NCI-H1436 treated with DMSO at 0.1 percent for 48 hours (cell line): ENCODE data around the gene ZSWIM6.

Experiments used
- DNase-seq: peaks from one replicate; lab custom pipeline; 2025; lab: John Stamatoyannopoulos, UW

Gene ZSWIM6

DNA sequence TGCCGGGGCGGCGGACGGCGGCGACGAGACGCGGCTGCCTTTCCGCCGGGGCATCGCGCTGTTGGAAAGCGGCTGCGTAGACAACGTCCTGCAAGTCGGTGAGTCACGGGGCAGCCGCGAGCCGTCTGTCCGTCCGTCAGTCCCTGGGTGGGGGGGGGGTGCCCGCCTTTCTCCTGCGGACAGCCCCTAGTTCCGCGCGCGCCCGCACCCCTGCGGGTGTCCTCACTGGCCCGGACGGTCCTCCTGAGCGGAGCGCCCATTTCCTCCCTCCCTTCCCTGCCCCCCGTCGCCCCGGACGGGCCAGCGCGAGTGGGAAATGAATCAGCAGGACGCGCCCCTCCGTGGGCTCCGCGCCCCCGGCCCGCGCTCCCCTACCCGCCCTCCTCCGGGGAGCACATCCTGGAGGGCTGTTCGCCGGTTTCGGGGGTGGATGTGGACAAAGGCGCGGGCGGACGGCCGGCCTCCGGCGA lies 828 bp downstream of the ZSWIM6 start:
- DNase-seq, result no peak

DNA sequence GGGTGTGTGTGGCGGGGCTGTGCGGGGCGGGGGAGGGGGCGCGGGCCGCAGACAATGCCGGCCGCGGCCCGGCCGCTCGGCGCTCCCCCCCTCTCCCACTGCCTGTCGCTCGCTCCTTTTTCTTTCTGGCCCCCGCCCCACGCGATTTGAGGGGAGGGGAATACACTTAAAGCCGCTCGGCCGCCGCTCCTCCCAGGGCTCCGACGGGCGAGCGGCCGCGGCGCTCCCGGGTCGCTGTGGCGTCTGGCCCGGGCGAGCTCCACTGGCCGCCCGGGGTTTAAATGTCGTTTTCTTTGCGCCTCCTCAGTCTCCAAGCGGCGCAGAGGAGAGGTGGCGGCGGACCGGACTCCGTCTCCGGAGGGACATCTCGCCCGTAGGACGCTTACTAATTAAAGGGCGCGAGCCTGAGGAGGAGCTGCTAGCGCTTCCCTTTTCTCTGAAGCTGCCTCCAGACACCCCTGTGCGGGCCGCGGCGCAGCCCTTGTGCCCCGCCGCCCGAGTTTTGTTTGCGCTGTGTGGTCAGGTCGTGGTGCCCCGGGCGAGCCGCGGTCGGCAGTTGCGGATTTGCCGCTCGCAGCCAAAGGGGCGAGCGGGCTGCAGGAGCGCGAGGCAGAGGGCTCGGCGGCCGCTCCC lies 1.4 kb downstream of the ZSWIM6 start:
- DNase-seq, result no peak

DNA sequence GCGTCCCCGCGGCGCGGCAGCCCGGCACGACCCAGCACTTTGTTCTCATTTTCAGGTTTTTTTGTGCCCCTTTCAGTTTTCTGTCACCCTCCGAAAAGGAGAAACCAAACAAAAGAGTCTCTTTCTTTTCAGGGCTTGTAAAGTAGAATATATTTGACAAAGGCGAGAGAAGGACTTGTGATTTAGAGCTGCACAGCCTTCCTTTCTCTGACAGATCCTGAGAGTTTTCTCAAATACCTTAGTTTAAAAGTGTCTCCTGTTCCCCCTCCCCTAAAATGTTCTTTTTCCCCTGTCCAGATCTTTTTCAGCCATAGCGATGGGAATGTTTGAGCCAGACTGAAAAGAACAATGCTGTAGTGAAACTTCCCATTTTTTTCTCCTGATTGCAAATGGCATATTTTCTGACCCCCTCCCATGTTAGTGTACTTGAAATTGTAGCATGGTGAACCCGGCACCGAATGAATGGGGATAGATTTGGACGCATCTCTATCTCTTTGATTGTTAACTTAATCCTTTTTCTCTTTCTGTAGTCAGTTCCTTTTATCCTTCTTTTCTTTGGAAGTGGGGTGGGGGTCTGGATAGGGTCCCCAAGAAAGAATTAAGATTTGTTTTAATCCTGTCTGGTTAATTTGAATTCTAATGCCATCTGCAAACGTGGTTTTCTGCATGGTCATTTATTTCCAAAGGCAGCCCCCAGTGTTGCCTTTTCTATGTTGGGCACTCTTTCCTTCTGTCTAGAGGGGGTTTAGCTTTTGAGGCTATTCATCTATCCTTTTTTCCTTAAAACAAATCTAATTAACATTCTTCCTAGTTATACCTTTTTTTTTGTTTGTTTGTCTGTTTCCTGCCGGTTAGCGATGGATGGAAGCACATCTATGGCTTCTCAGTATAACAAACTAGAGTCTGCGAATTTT lies 2.2 kb downstream of the ZSWIM6 start:
- DNase-seq, result no peak

DNA sequence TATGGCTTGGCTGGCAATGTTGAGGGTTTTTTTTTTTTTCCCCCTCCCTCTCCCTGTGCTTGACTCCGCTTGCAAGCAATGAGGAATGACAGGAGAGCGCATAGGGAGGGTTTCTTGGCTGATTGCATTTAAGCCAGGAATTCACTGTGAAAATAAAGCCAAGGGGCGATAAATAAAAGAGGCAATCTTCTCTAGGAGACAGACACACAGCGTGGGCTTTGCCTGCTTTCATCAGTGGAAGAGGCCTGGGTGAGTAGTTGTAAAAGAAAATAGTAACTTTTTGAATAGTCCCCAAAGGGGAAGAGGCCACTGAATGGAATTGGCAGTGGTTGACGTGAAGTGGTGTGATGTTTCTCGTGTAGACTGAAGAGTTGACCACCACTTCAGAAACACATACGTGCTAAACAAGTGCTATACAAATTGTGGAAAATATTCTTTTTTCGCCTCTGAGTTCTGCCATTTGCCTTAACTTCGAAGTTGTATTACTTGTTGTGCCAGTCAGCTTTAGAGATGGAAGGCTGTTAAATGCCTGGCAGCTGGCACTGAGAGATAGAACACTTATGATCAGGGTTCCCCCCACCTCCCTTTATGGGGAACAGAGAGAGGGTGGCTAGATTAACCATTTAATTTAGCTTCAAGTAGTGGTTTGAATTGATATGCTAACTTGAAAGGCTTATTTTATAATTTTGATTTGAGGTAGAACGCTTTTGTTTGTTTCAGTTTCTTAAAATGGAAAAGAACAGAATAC lies 3.0 kb downstream of the ZSWIM6 start:
- DNase-seq, result no peak

DNA sequence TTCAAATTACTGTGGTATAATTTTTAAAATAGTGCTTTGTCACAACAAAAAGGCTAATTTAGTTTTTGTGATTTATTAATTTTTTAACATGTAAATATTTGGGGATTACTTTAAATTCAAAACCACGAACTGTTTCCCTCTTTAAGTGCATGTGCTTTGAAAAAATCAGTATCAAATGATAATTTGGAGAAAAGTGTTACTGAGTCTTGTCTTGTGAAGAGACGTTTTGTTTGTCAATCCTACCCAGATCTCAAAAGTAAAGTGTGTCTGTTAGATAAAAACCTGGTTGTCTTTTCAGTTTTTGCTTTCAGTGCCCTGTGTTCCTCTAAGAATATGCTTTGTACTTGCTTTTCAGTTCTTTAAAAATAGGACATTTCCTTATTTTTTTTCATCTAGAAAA lies 7.7 kb downstream of the ZSWIM6 start:
- no peak for DNase-seq

DNA sequence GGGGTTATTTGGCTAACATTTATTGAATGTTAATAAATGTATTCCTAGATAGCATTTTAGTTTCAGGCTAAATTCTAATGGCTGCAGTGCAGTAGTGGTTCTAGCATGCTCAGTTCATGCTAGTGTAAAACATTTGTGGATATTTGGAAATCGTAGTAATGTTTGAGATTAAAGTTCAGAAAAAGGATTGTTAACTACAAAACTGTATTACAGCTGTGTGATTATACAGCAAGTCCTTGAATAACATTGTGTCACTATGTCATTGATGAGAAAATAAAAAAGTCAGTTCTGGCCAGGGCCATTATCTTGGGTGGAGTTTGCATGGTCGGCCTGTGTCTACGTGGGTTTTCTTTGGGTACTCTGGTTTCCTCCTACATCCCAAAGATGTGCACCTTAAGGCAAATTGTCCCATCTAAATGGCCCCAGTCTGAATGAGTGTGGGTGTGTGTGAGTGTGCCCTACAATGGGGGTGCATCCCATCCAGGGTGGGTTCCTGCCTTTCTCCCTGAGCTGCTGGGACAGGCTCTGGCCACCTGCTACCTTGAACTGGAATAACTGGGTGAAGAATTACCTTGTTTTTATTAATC lies 8.8 kb downstream of the ZSWIM6 start:
- no peak for DNase-seq

DNA sequence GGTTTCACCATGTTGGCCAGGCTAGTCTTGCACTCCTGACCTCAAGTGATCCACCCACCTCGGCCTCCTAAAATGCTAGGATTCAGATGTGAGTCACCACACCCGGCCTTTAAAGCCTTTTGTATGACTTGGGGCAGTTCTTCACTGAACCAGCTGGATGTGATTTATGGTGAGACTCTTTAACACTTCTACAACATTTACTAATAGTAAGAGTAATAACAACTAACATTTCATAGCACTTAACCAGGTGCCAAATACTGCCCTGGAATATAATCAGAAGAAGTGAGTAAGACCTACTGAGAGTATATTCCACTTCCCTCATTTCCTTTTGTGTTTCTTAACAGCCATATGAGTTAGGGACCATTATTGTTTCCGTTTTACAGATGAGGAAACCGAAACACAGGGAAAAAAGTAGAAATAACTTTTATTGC lies 10.0 kb downstream of the ZSWIM6 start:
- no peak for DNase-seq

DNA sequence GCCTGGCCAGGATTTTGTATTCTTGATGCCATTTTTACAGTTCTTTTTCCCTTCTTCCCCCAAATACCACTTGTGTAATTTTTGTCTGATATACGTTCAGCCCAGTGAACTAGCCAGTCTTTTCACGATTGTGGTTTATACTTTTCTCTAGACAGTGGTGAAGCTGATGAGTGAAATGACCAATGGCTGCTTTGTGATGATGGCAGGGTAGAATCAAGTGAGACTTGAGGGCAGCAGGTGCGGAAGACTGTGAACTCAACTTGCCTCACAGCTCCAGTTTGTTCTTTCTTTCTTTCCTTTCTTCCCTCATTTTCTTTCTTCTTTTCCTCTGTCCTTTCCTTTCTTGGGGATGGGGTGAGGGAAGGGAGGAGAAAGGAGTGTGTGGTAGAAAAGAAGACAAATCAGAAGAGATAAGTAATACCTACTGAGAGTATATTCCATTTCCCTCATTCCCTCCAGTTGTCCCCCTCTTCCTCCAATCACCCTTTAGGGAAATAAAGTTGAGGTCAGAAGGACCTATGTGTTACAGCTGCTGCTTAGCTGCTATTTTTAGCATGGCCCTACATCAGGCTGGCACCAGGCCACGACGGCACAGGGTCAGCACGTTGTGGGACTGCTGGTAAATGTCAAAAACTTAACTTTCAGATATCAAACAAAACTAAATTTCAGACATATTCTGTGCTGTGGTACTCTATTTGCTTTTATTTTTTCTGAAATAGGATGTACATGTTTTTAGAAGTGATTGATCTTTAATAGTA lies 12.3 kb downstream of the ZSWIM6 start:
- no peak for DNase-seq

DNA sequence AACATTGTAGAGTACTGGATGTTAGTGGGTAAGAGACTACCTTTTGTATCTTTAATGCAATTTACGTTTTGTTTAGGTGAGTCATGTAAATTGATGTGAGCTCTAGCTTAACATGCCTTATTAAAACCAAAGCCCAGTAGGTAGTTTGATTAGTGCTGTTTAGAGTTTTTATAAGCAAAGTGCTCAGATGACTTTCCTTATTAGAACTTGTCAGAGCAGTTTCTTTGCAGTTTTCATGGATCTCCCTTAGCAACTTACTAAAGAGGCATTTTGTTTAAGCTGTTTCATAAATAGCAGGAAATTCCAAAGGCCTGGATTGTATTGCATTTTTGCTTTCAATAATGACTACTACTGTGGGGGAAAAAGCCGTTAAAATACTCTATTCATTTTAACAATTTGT lies 14.5 kb downstream of the ZSWIM6 start:
- no peak for DNase-seq

DNA sequence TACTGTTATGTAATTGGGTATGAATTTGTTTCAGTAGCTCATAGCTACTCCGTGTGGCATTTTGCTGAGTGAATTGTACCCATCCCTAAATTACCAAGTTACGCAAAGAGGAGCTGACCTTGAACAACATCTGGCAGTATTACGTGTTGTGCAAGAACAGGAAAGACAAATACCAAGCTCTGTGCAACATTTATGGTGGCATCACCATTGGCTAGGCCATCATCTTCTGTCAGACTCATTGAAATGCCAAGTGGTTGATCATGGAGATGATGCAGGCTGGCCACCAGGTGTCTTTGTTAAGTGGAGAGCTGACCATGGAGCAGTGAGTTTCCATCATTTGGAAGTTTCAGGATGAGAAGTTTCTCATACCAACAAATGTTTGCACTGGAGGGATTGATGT lies 15.0 kb downstream of the ZSWIM6 start:
- no peak for DNase-seq

DNA sequence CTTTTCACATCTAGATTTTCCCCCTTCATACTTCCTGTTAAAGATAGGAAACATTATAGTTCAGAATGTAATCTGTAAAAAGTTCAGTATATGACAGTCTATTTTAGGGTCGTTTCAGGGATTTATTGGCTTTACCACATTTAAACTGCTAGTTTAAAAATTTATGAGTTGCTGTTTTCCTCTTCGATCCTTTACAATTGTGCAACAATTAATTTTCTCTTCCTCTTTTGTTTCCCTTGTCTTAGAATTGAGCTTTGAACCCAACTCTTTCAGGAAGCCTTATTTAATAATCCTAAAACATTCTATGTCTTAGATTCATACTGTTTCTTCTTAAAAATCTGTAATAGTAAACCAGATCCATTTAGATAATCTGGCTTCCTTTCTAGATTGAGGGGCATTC lies 16.4 kb downstream of the ZSWIM6 start:
- DNase-seq, result no peak

DNA sequence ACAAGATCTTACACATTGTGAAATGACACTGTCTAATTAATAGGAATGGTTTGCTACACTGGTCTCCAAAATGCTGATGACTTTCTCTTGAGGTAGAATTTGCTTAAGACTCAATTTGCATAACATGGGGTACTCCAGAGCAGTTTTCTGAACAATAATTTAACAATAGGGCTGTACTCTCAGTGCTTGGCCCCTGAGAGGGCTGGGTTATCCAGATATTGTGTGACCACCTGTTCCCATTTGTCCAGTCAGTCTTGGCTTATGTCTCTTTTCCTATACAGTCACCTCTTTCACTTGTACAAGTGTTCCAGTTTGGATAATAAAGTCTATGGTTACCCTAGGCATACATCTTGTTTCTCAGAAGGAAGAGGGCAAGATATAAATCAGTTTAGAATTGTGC lies 17.9 kb downstream of the ZSWIM6 start:
- DNase-seq, result no peak

DNA sequence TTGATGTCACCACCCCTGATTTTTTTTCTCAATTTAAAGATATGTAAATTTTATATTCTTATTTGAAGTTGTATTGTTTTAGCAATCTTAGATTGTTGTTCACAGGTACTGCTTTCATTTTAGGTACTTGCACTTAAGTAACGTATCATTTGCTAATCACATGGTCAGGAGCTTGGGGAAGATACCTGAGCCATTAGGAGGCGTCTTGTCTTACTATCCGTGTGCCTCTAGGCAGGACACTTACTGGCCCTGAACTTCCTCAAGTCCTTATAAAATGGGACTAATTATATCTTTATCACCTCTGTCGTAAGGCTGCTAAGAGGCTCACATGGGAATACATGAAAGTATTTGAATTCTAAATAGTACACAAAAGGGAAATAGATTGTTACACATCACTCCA lies 18.5 kb downstream of the ZSWIM6 start:
- DNase-seq, result no peak

DNA sequence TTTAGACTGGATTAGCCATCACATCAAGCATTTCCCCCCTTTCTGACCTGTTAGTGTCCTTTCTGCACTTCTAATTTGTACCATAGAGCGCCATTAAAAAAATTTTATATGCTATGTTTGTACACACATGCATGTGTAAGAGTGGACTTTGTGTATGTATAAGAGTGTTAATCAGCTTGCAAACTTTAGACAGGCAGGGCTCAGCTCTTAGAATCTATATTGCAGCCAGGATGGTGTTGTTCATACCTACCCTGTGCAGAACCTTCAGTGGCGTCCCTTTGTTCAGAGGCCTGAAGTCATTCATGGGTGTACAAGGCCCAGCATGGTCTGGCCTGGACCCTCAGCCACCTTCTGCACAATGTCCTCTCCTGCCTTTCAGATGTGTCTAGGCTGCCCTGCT lies 19.7 kb downstream of the ZSWIM6 start:
- DNase-seq, result no peak

DNA sequence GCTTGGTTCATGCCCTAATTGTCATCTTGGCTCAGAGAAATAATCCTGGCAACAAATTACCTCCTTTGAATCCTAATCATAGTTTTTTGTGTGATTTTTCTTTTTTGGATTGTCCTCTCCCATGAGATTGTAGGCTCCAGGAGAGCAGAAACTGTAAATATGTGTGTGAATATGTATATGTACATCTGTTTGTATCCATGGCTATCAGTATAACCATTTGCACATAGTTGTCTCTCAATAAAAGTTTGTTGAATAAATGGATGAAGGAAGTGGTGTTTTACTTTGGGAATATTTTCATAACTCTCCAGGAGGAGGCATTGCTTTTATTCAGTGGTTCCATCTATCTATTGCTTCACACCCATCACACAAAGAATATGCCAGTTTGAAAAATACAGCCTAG lies 20.1 kb downstream of the ZSWIM6 start:
- no peak for DNase-seq

DNA sequence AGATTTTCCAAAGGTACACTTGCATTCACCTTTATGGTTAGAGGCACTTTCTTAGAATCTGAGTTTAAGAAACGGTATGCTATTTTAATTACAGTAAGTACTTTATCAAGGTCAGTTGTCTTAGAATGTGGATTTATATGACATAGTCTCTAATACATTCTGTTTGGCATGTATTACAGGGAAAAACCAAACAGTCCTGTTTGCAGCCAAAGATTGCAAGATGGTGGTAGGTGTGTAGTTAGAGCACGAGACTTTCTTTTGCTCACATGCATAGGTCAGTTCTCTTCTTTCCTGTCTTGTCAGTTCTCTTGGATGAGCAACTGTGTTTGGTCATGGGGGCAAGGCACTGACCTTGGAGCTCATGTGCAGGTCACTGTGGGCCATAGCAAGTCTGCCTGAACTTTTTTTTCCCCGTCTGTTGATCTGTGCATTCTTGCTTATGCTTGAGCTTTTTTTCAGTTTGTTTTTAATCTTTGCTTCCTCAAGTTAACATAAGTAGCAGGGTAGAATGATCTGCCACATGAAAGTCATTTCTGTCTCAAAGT lies 20.6 kb downstream of the ZSWIM6 start:
- no peak for DNase-seq

DNA sequence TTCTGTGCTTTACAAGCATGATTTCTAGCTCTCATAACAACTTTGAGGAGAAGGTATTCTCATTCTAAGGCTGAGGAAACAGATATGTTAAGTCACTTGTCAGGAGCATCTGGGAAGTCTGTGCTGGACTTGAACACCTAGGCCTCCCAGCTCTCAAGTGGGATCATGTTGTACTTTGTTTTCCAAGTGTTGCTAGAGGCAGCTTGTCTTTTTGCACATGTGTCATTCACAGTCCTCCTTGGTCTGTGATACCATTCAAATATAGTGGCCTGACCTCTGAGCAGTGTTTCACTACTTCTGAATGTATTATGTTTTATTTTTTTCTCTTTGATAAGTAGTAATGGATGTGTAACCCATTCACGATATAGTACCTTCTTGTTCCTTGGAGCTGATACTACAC lies 21.2 kb downstream of the ZSWIM6 start:
- DNase-seq, result no peak

DNA sequence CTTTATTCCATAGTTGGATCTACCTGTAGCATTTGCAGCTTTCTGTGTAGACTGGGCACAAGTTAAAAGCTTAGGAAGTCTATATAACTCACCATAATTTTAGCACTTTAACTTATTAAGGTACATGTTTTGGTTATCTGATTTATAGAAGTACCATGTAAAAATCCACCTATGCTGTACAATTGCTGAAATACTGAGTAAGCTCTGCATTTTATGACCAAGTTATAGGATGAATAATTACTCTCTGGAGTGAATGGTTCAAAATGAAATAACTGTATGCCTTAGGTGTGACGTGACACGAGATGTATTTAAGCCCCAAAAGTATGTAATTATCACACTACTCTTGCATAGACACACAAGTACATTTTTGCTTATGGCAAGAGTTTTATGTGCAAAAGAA lies 22.1 kb downstream of the ZSWIM6 start:
- no peak for DNase-seq

DNA sequence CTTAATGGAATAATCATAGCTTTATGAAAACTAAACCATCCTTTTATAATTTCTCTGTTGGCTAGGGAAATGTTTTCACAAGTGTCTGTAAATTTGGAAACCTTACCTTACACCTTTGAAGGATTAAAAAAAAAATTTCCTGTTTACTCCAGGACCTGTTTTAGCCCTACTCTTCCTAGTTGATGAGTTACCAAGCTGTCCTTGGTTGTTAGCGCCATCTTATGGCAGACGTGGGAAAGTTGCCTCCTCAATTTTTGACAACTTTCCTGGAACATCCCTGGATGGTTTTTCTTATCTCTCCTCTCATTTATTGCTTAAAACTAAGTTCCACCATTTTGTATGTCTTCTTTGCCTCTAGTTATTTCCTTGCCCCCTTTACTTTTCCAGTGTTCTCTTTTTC lies 25.7 kb downstream of the ZSWIM6 start:
- no peak for DNase-seq

DNA sequence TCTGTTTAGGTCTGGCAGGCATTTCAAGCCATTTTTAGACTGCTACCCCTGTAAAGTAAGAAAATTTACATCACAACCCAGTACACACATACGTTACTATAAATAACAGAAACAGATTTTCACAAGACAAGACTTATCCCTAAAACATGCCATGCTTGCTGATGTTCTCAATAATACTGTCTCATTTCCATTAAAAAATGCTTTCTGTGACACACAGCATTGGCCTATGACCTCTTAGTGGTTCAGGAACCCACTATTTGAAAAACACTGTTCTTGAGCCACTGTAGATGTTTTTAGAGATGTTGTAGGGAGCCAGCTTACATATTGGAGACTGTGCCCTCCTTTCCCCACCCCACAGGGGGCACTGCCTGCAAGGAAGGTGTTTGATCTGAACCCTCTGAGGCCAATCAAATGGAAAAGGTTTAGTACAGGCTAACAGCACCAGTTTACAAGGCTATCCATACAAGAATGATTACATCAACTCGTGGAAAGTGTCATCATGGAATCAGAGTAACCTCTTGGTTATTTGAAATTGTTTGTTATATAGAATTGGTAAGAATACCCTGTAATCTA lies 30.8 kb downstream of the ZSWIM6 start:
- no peak for DNase-seq
